Cardiac fibroblast (primary cell): ENCODE measurements around the gene ZWILCH.
"Not testable (repeated sequence)": the region's sequence is repeated elsewhere in the genome, so short reads cannot be mapped to it uniquely, and the experiment has no call there.

ENCODE experiments used
- DNase-seq, 2 donors: peaks; one replicate each; pipeline versions ENCODE4 v3.0.0 to v3.0.0-alpha.2; 2010; ENCODE audit warnings: low read depth in 2 of 2
- H3K4me3 ChIP-seq, 2 donors: replicated peaks in 1 of 2; 1 replicate in 1 of 2; 2 replicates in 1 of 2; pipeline ENCODE4 v1.5.1; 2011; ENCODE audit warnings: low read depth in 2 of 2, low read length in 2 of 2, mild to moderate bottlenecking in 2 of 2, moderate library complexity in 1 of 2
- CTCF ChIP-seq: IDR thresholded peaks from one replicate; pipeline ENCODE4 v1.5.1; 2011; ENCODE audit warnings: low read depth, mild to moderate bottlenecking, low read length, inconsistent platforms

The ZWILCH gene

GRCh38 chr15:66504563-66505429 is at the start of gene ZWILCH, which contains the start of gene RPL4:
TSS of gene ZWILCH (plus strand) at chr15:66505326. CDS start at chr15:66505339, 13 bp downstream.
TSS of gene RPL4 (minus strand) at chr15:66504855. CDS start at chr15:66504790, 65 bp downstream.
- H3K4me3 ChIP-seq = peak within 1 kb of the TSS; percentile 75 to 96
- TF ChIP-seq CTCF = no peak

GRCh38 chr15:66456211-66456610 is 48.9 kb upstream of the ZWILCH start:
- peak in 1 of 2 donors; percentile 56 for DNase-seq
- TF ChIP-seq CTCF = no peak

More at GRCh38 chr15:66504563-66505429, at the start of gene ZWILCH, which contains the start of gene RPL4:
- DNase-seq = peak; percentile 89 to 93

GRCh38 chr15:66459818-66460615 is 45.1 kb upstream of the ZWILCH start:
- TF ChIP-seq CTCF = no peak
- DNase-seq = peak in 1 of 2 donors; percentile 37
- H3K4me3 ChIP-seq = no peak overlapping the region

More at GRCh38 chr15:66456211-66456610, 48.9 kb upstream of the ZWILCH start:
- no peak overlapping the region for H3K4me3 ChIP-seq

- DNase-seq, H3K4me3 ChIP-seq: not testable (repeated sequence)
Observed at GRCh38 chr15:66461294-66461693, 43.8 kb upstream of the ZWILCH start.

- DNase-seq = no peak
- H3K4me3 ChIP-seq = no peak overlapping the region
Observed at GRCh38 chr15:66461917-66462316, 43.2 kb upstream of the ZWILCH start.

GRCh38 chr15:66462627-66463026 is 42.5 kb upstream of the ZWILCH start:
- TF ChIP-seq CTCF = no peak
- H3K4me3 ChIP-seq = no peak overlapping the region
- DNase-seq = no peak

More at GRCh38 chr15:66461917-66462316, 43.2 kb upstream of the ZWILCH start:
- TF ChIP-seq CTCF = no peak

- H3K4me3 ChIP-seq, DNase-seq: not testable (repeated sequence)
Observed at GRCh38 chr15:66465294-66465693, 39.8 kb upstream of the ZWILCH start.

GRCh38 chr15:66467162-66468040 is 37.7 kb upstream of the ZWILCH start:
- not testable (repeated sequence) for H3K4me3 ChIP-seq, DNase-seq

GRCh38 chr15:66470825-66471224 is 34.3 kb upstream of the ZWILCH start:
- not testable (repeated sequence) for DNase-seq, H3K4me3 ChIP-seq
